B cell (primary cell): ENCODE results near the gene CTIF. TPM values are rescaled to one million over a fixed set of nuclear protein-coding genes. Genes with fewer than 3 reads are reported as not detected.

ENCODE experiments used
- ATAC-seq: fragments of 200-7000 bp; cut with Tn5 transposase; one replicate; pipeline ENCODE4 v1.10.0; 2021; ENCODE audit warnings: low read depth, mild to moderate bottlenecking, moderate number of reproducible peaks, moderate library complexity
- CTCF ChIA-PET: fragments of 350-600 bp; sonication (Branson Sonifier 250); formaldehyde crosslinking; loops from one replicate; lab custom pipeline; 2021; ENCODE audit warnings: antibody characterized with exemption, inconsistent platforms; lab: Charles Lee
- POLR2A ChIA-PET: fragments of 350-600 bp; sonication (Branson Sonifier 250); formaldehyde crosslinking; loops from one replicate; lab custom pipeline; 2021; ENCODE audit warnings: antibody characterized with exemption; lab: Charles Lee
- DNase-seq: peaks from one replicate; pipeline ENCODE4 v3.0.0; 2013
- H2AFZ ChIP-seq: 2 replicates; pipeline ENCODE4 v1.6.1; 2012; ENCODE audit warnings: mild to moderate bottlenecking, low read depth, low read length; ENCODE audit not compliant: insufficient read depth, poor library complexity, severe bottlenecking
- H3K27ac ChIP-seq, 2 donors: 1 replicate in 1 of 2; 2 replicates in 1 of 2; pipeline ENCODE4 v1.5.1; 2012 to 2013; ENCODE audit warnings: low read length in 2 of 2, mild to moderate bottlenecking in 2 of 2, moderate library complexity in 1 of 2
- H3K27me3 ChIP-seq, 4 experiments: fragments of 200-600 bp in 1 of 4; sonication (generic) in 1 of 4; replicated peaks in 1 of 4; 1 replicate in 2 of 4; 2 replicates in 2 of 4; pipeline versions ENCODE4 v1.6.1 to v1.7.0; 2013 to 2016; ENCODE audit warnings: low read length in 3 of 4, mild to moderate bottlenecking in 2 of 4, mixed read lengths in 1 of 4, moderate library complexity in 1 of 4; ENCODE audit not compliant: insufficient read depth in 4 of 4, control insufficient read depth in 3 of 4; ENCODE audit errors: control extremely low read depth in 1 of 4
- H3K36me3 ChIP-seq, 2 experiments: replicated peaks in 1 of 2; 1 replicate in 1 of 2; 2 replicates in 1 of 2; pipeline versions ENCODE4 v1.6.1 to v1.7.1; 2013; ENCODE audit warnings: low read length in 1 of 2; ENCODE audit not compliant: insufficient read depth in 2 of 2, control insufficient read depth in 1 of 2; ENCODE audit errors: control extremely low read depth in 1 of 2, extremely low read depth in 1 of 2
- H3K4me1 ChIP-seq, 2 donors: fragments of 200-600 bp in 1 of 2; sonication (generic) in 1 of 2; 1 replicate in 1 of 2; 2 replicates in 1 of 2; pipeline versions ENCODE4 v1.5.1 to v1.6.1; 2013 to 2017; ENCODE audit warnings: low read length in 2 of 2; ENCODE audit not compliant: control insufficient read depth in 2 of 2, insufficient read depth in 2 of 2
- H3K4me2 ChIP-seq: replicated peaks from 2 replicates; pipeline ENCODE3; 2012; ENCODE audit warnings: mild to moderate bottlenecking, low read depth, low read length; ENCODE audit not compliant: poor library complexity, severe bottlenecking
- H3K4me3 ChIP-seq, 5 experiments: fragments of 200-600 bp in 1 of 5; sonication (generic) in 1 of 5; 1 replicate in 3 of 5; 2 replicates in 2 of 5; pipeline versions ENCODE4 v1.5.1 to v1.7.0; 2011 to 2016; ENCODE audit warnings: low read length in 4 of 5, mild to moderate bottlenecking in 4 of 5, low read depth in 2 of 5, control low read depth in 1 of 5, moderate library complexity in 1 of 5; ENCODE audit not compliant: insufficient read depth in 1 of 5; ENCODE audit errors: control extremely low read depth in 1 of 5, extremely low read depth in 1 of 5
- H3K79me2 ChIP-seq: fragments of 200-600 bp; sonication (generic); one replicate; pipeline ENCODE4 v1.6.0; 2016; ENCODE audit warnings: low read length; ENCODE audit not compliant: control insufficient read depth, insufficient read depth
- H3K9ac ChIP-seq: fragments of 200-600 bp; sonication (generic); 2 replicates; pipeline ENCODE4 v1.6.1; 2017; ENCODE audit warnings: mild to moderate bottlenecking, low read length, moderate library complexity
- H3K9me3 ChIP-seq, 3 donors: one replicate each; pipeline versions ENCODE4 v1.6.1 to v1.7.1; 2013; ENCODE audit warnings: low read length in 2 of 3; ENCODE audit not compliant: control insufficient read depth in 2 of 3, insufficient read depth in 1 of 3; ENCODE audit errors: control extremely low read depth in 1 of 3
- H4K20me1 ChIP-seq: 2 replicates; pipeline ENCODE4 v1.6.0; 2012; ENCODE audit warnings: mild to moderate bottlenecking, low read length; ENCODE audit not compliant: insufficient read depth, control insufficient read depth, poor library complexity, severe bottlenecking
- H3K27ac Mint-ChIP-seq: one replicate; pipeline ENCODE4 v1.8.0; 2021; ENCODE audit warnings: mixed read lengths
- H3K27me3 Mint-ChIP-seq: one replicate; pipeline ENCODE4 v1.8.0; 2021; ENCODE audit warnings: mixed read lengths
- H3K4me1 Mint-ChIP-seq: one replicate; pipeline ENCODE4 v1.8.0; 2021; ENCODE audit warnings: mixed read lengths
- H3K4me3 Mint-ChIP-seq: one replicate; pipeline ENCODE4 v1.8.0; 2021; ENCODE audit warnings: mixed read lengths
- H3K9me3 Mint-ChIP-seq: one replicate; pipeline ENCODE4 v1.8.0; 2022; ENCODE audit warnings: mixed read lengths; ENCODE audit not compliant: insufficient read depth
- EZH2 ChIP-seq: IDR thresholded peaks from 2 replicates; pipeline ENCODE4 v1.6.1; 2012; ENCODE audit warnings: borderline replicate concordance, low read depth, mild to moderate bottlenecking, moderate library complexity, low read length; ENCODE audit not compliant: insufficient read depth, poor library complexity, severe bottlenecking
- WGBS: methylation state at CpG from one replicate; pipeline ENCODE4 v1.1.5; 2013; ENCODE audit warnings: missing lambda C conversion rate; ENCODE audit not compliant: insufficient coverage; 5-methylcytosine and 5-hydroxymethylcytosine counted together
- intact Hi-C: fragments of 100-400 bp; cut with micrococcal nuclease; formaldehyde crosslinking; loops from one replicate; pipeline ENCODE4 v1.10.0; 2022
- polyA plus RNA-seq: library from polyadenylated mRNA; depleted of rRNA; stranded (reverse); fragments of >200 nt; gene quantifications from 2 replicates; pipeline ENCODE4 v1.2.3, GENCODE V29; 2012
- total RNA-seq, 2 donors: library from RNA; stranded (reverse); fragments of 120-200 nt in 1 of 2; gene quantifications; 1 replicate in 1 of 2; 2 replicates in 1 of 2; pipeline versions ENCODE4 v1.2.3 to v1.2.4, GENCODE V29; 2013 to 2022
- TF ChIP-seq, protein P1 (sequence below): fragments of 200-600 bp; IDR thresholded peaks from one replicate; pipeline ENCODE4 v1.8.0; 2022; ENCODE audit warnings: antibody characterized with exemption, mild to moderate bottlenecking

CTIF gene
- total and polyA plus RNA-seq, 2 donors (not counting 1 experiment from before 2014, with no cell fraction given) = 3.6 to 16.2 TPM

DNA sequence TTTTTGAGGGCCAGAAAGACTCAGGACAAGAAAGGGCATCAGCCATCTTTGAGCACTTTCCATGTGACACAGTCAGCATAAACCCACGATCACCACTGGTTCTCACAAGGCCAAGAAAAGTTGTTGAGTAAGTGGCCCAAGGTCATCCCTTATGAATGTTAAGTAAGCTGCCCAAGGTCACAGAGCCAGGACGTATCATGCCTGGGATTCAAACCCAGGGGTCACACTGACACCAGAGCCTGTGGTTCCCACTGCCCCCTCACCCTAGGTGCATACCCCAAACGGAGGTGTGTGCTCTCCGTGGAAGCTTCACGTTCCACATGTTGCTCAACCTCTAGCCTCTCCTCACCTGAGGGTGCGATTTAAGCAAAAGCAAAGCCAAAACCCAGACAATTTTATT, 2.3 kb upstream of the CTIF start:
- TF ChIP-seq, protein P1, sequence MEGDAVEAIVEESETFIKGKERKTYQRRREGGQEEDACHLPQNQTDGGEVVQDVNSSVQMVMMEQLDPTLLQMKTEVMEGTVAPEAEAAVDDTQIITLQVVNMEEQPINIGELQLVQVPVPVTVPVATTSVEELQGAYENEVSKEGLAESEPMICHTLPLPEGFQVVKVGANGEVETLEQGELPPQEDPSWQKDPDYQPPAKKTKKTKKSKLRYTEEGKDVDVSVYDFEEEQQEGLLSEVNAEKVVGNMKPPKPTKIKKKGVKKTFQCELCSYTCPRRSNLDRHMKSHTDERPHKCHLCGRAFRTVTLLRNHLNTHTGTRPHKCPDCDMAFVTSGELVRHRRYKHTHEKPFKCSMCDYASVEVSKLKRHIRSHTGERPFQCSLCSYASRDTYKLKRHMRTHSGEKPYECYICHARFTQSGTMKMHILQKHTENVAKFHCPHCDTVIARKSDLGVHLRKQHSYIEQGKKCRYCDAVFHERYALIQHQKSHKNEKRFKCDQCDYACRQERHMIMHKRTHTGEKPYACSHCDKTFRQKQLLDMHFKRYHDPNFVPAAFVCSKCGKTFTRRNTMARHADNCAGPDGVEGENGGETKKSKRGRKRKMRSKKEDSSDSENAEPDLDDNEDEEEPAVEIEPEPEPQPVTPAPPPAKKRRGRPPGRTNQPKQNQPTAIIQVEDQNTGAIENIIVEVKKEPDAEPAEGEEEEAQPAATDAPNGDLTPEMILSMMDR = no peak
- TF ChIP-seq EZH2 = no peak
- peaks cover 5% of the 10 kb centered on the region for H3K27me3 Mint-ChIP-seq
- Histone ChIP-seq H3K9ac (no peak overlapping the region), H4K20me1 (no peaks in the 10 kb centered on the region), H3K9me3 (peaks cover 0 to 6% (median 0%) of the 10 kb centered on the region in 3 donors), H3K4me2 (no peak overlapping the region), H2AFZ (no peak overlapping the region), H3K36me3 (no peaks in the 10 kb centered on the region), H3K79me2 (no peaks in the 10 kb centered on the region), H3K4me1 (peaks cover 6 to 9% of the 10 kb centered on the region in 2 donors), H3K27me3 (peaks cover 0 to 10% (median 3%) of the 10 kb centered on the region in 4 experiments), H3K4me3 (no peak overlapping the region), H3K27ac (no peak overlapping the region)
- ChIA-PET CTCF (no interaction called here), POLR2A (no interaction called here)
- DNase-seq (no peak), ATAC-seq (no peak)
- peaks cover 7% of the 10 kb centered on the region for H3K4me1 Mint-ChIP-seq
- H3K9me3 Mint-ChIP-seq = no peaks in the 10 kb centered on the region
- 95% methylated on average over 5 of the region's 6 CpGs for WGBS
- no peak overlapping the region for H3K4me3 Mint-ChIP-seq
- H3K27ac Mint-ChIP-seq = no peak overlapping the region
- intact Hi-C loops = no loop called here

DNA sequence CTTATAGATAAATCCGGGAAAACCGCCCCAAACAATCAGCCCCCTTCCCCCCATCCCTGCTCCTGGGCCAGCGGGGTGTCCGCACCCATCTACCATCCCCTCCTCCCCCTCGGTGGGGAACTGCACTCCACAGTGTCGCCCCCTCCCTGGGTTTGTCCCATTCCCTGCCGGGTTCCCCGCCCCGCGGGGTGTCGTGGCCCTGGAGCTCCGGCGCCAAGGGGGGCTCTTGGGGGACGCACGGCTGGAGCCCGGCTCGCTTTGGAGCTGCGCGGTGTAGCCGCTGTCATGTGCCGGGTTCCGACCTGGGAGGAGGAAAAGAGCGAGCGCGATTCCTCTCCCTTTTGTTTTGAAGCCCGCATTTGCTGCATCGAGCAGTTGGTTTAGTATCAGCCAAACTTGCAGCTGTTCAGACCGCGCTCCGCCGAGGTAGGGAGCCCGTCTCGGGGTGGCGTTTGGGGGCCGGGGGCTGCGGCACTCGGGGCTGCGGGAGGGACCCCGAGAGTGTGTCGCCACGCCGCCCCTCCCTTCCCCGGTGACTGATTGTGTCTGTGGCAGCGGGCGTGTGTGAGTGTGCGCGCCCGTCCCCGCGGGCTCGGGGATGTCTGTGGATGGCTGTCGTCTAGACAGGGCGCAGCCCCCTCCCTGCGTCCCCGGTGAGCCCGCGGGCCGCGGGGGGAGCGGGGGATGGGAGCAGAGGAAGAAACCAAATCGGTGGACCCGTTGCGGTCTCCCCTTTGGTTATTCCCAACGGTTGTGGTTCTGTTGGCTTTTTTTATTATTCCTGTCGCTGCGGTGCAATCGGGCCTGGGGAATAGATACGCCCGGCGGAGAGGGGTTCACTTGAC, 797 bp downstream of the CTIF start:
- no peak overlapping the region for H3K27ac Mint-ChIP-seq
- H3K4me3 ChIP-seq = peak overlapping the region; percentile 40 to 87 (median 75)
- H3K4me3 Mint-ChIP-seq = peak overlapping the region; percentile 94
- POLR2A ChIA-PET = no interaction called here
- peaks cover 6 to 9% of the 10 kb centered on the region in 2 donors for H3K4me1 ChIP-seq
- H3K27me3 Mint-ChIP-seq = peaks cover 12% of the 10 kb centered on the region
- intact Hi-C loops = no loop called here
- peak; percentile 12 for ATAC-seq
- peaks cover 8% of the 10 kb centered on the region for H3K4me1 Mint-ChIP-seq
- peaks cover 0 to 6% (median 0%) of the 10 kb centered on the region in 3 donors for H3K9me3 ChIP-seq
- CTCF ChIA-PET = no interaction called here
- H3K4me2 ChIP-seq = peak overlapping the region; percentile 99
- H2AFZ ChIP-seq = peak overlapping the region; percentile 90
- peak; percentile 46 for DNase-seq
- no peaks in the 10 kb centered on the region for H4K20me1 ChIP-seq
- peaks cover 0 to 11% (median 5%) of the 10 kb centered on the region in 4 experiments for H3K27me3 ChIP-seq
- H3K79me2 ChIP-seq = no peaks in the 10 kb centered on the region
- peak overlapping the region in 1 of 2 donors; percentile 41 for H3K27ac ChIP-seq
- under 1% methylated on average over 63 of the region's 70 CpGs for WGBS
- H3K9ac ChIP-seq = peak overlapping the region; percentile 76
- no peaks in the 10 kb centered on the region for H3K36me3 ChIP-seq
- H3K9me3 Mint-ChIP-seq = no peaks in the 10 kb centered on the region
- TF ChIP-seq, protein P1 = no peak
- TF ChIP-seq EZH2 = no peak
